Measurements from ENCODE around the gene GALNT6. TPM values are rescaled to one million over a fixed set of nuclear protein-coding genes. Genes with fewer than 3 reads are reported as not detected.

Gene GALNT6
- total and polyA plus RNA-seq, 8 donors, result 3.4 to 155 (median 24.6) TPM

Other genes with a start within 250 kb of the GALNT6 start
- 10 to 100 TPM in 2 of 5 donors, 1 to 10 TPM in 3; 6.7 to 56.2 (median 8.2) TPM for gene TFCP2, start 218.3 kb downstream of the GALNT6 start, total RNA-seq
- gene TFCP2, start 218.3 kb downstream of the GALNT6 start, polyA plus RNA-seq, result 10 to 100 TPM in 1 of 3 donors, 1 to 10 TPM in 2; 8.6 to 10.5 (median 9.8) TPM
- 10 to 100 TPM in 3 of 5 donors, 1 to 10 TPM in 2; 5.9 to 16.8 (median 12.9) TPM for gene POU6F1, start 173.3 kb downstream of the GALNT6 start, total RNA-seq
- 1 to 10 TPM; 3.8 to 5.7 (median 5.1) TPM for gene POU6F1, start 173.3 kb downstream of the GALNT6 start, polyA plus RNA-seq
- gene DAZAP2, start 152.6 kb downstream of the GALNT6 start, total RNA-seq, result 100 to 1,000 TPM in 3 of 5 donors, 10 to 100 TPM in 2; 37.4 to 149 (median 144) TPM
- gene DAZAP2, start 152.6 kb downstream of the GALNT6 start, polyA plus RNA-seq, result 100 to 1,000 TPM; 141 to 547 (median 311) TPM
- 10 to 100 TPM in 4 of 5 donors, 1 to 10 TPM in 1; 2.3 to 74.9 (median 26.8) TPM for gene SMAGP, start 121.0 kb downstream of the GALNT6 start, total RNA-seq
- gene SMAGP, start 121.0 kb downstream of the GALNT6 start, polyA plus RNA-seq, result 10 to 100 TPM; 22.7 to 30.3 (median 28.4) TPM
- gene BIN2, start 67.2 kb downstream of the GALNT6 start, total RNA-seq, result 10 to 100 TPM in 3 of 5 donors, 1 to 10 TPM in 2; 3.5 to 33.0 (median 14.6) TPM
- 1 to 10 TPM; 2.2 to 4.4 (median 3.4) TPM for gene BIN2, start 67.2 kb downstream of the GALNT6 start, polyA plus RNA-seq
- gene CELA1, start 44.7 kb downstream of the GALNT6 start, total RNA-seq, result not detected
- gene CELA1, start 44.7 kb downstream of the GALNT6 start, polyA plus RNA-seq, result not detected
- 1 to 10 TPM in 3 of 5 donors, under 1 TPM in 2; 0.29 to 9.7 (median 1.8) TPM for gene SLC4A8, start 33.4 kb upstream of the GALNT6 start, total RNA-seq
- gene SLC4A8, start 33.4 kb upstream of the GALNT6 start, polyA plus RNA-seq, result 1 to 10 TPM in 1 of 3 donors, under 1 TPM in 2; 0.35 to 1.1 (median 0.87) TPM
- 10 to 100 TPM in 2 of 5 donors, 1 to 10 TPM in 3; 1.2 to 19.6 (median 8.7) TPM for gene SCN8A, start 199.8 kb upstream of the GALNT6 start, total RNA-seq
- under 1 TPM; 0.08 to 0.44 (median 0.31) TPM for gene SCN8A, start 199.8 kb upstream of the GALNT6 start, polyA plus RNA-seq

All from stomach (tissue), 8 donors.